CD4-positive, alpha-beta memory T cell (primary cell): Measurements from ENCODE around the gene HLF. TPM values are rescaled to one million over a fixed set of nuclear protein-coding genes. Genes with fewer than 3 reads are reported as not detected.

ENCODE experiments used
- CTCF ChIA-PET: fragments of 350-600 bp; sonication (Branson Sonifier 250); formaldehyde crosslinking; loops from one replicate; lab custom pipeline; 2021; ENCODE audit warnings: inconsistent platforms; ENCODE audit not compliant: partially characterized antibody; lab: Charles Lee
- POLR2A ChIA-PET: fragments of 350-600 bp; sonication (Branson Sonifier 250); formaldehyde crosslinking; loops from one replicate; lab custom pipeline; 2021; ENCODE audit not compliant: partially characterized antibody; lab: Charles Lee
- DNase-seq, 5 donors: peaks; one replicate each; pipeline versions ENCODE4 v3.0.0 to v3.0.0-alpha.2; 2020 to 2022; ENCODE audit warnings: mixed read lengths in 1 of 5
- H3K27ac ChIP-seq: one replicate; pipeline ENCODE4 v1.7.0; 2013; ENCODE audit warnings: low read depth, low read length
- H3K27me3 ChIP-seq: 2 replicates; pipeline ENCODE4 v1.7.0; 2013; ENCODE audit warnings: mild to moderate bottlenecking, low read length, moderate library complexity; ENCODE audit not compliant: insufficient read depth
- H3K36me3 ChIP-seq: 2 replicates; pipeline ENCODE4 v1.7.0; 2013; ENCODE audit warnings: mild to moderate bottlenecking, low read length, moderate library complexity; ENCODE audit not compliant: insufficient read depth
- H3K4me1 ChIP-seq: 2 replicates; pipeline ENCODE4 v1.7.0; 2013; ENCODE audit warnings: mild to moderate bottlenecking, low read length, moderate library complexity; ENCODE audit not compliant: insufficient read depth
- H3K4me3 ChIP-seq, 2 donors: one replicate each; pipeline ENCODE4 v1.7.0; 2013; ENCODE audit warnings: low read length in 2 of 2, mild to moderate bottlenecking in 1 of 2
- H3K9me3 ChIP-seq, 2 donors: one replicate each; pipeline ENCODE4 v1.7.0; 2013; ENCODE audit warnings: low read length in 2 of 2, control low read depth in 1 of 2; ENCODE audit not compliant: control insufficient read depth in 1 of 2
- H3K27ac Mint-ChIP-seq, 7 donors: one replicate each; pipeline ENCODE4 v1.8.0; 2020 to 2021; ENCODE audit warnings: mixed read lengths in 7 of 7, mild to moderate bottlenecking in 6 of 7, inconsistent platforms in 3 of 7, moderate library complexity in 3 of 7
- H3K27me3 Mint-ChIP-seq, 2 donors: one replicate each; pipeline ENCODE4 v1.8.0; 2020 to 2021; ENCODE audit warnings: mixed read lengths in 2 of 2
- H3K36me3 Mint-ChIP-seq, 2 donors: one replicate each; pipeline ENCODE4 v1.8.0; 2020 to 2021; ENCODE audit warnings: mixed read lengths in 2 of 2, inconsistent platforms in 1 of 2, mild to moderate bottlenecking in 1 of 2
- H3K4me1 Mint-ChIP-seq, 4 donors: one replicate each; pipeline ENCODE4 v1.8.0; 2020 to 2021; ENCODE audit warnings: mixed read lengths in 4 of 4, mild to moderate bottlenecking in 1 of 4
- H3K4me3 Mint-ChIP-seq, 8 donors: one replicate each; pipeline ENCODE4 v1.8.0; 2020 to 2021; ENCODE audit warnings: mixed read lengths in 8 of 8, mild to moderate bottlenecking in 7 of 8, moderate library complexity in 6 of 8, inconsistent platforms in 3 of 8
- H3K9me3 Mint-ChIP-seq, 8 donors: one replicate each; pipeline ENCODE4 v1.8.0; 2020 to 2021; ENCODE audit warnings: mixed read lengths in 8 of 8, mild to moderate bottlenecking in 5 of 8, inconsistent platforms in 3 of 8, moderate library complexity in 1 of 8
- intact Hi-C: fragments of 100-400 bp; cut with micrococcal nuclease; formaldehyde crosslinking; loops from one replicate; pipeline ENCODE4 v1.15.1; 2023
- polyA plus RNA-seq, 2 donors: library from polyadenylated mRNA; unstranded; fragments of 300-500 nt; fragmentation: Illumina TruSeq; gene quantifications; one replicate each; pipeline ENCODE4 v1.2.3, GENCODE V29; 2021
- total RNA-seq, 2 experiments: library from RNA; stranded (reverse); gene quantifications; one replicate each; pipeline ENCODE4 v1.2.3, GENCODE V29; 2021

The HLF gene
- total and polyA plus RNA-seq, 4 experiments from 2014 or later = 3.2 to 3.9 (median 3.6) TPM

- Mint-ChIP-seq H3K36me3 (no peaks in the 10 kb centered on the region), H3K27me3 (peaks cover 16 to 29% of the 10 kb centered on the region in 2 donors), H3K4me3 (no peak overlapping the region), H3K9me3 (no peaks in the 10 kb centered on the region), H3K4me1 (no peaks in the 10 kb centered on the region), H3K27ac (no peak overlapping the region)
- intact Hi-C loops = no loop called here
- no peaks in the 10 kb centered on the region for H3K4me1 ChIP-seq
- no peaks in the 10 kb centered on the region for H3K36me3 ChIP-seq
- ChIA-PET POLR2A (interaction anchor here (1.5 kb wide), 1 partner anchor 16 kb away, joined by 3 read pairs; no protein-coding TSS in a partner anchor), CTCF (no interaction called here)
- DNase-seq = no peak
- H3K27me3 ChIP-seq = no peaks in the 10 kb centered on the region
- H3K4me3 ChIP-seq = no peak overlapping the region
- no peak overlapping the region for H3K27ac ChIP-seq
- no peaks in the 10 kb centered on the region for H3K9me3 ChIP-seq
Measured at GRCh38 chr17:55248077-55248476, 16.7 kb upstream of the HLF start.

GRCh38 chr17:55249861-55250260 lies 14.9 kb upstream of the HLF start:
- Mint-ChIP-seq H3K4me1 (no peaks in the 10 kb centered on the region), H3K4me3 (no peak overlapping the region), H3K27me3 (peaks cover 11 to 17% of the 10 kb centered on the region in 2 donors), H3K9me3 (no peaks in the 10 kb centered on the region), H3K27ac (no peak overlapping the region), H3K36me3 (no peaks in the 10 kb centered on the region)
- DNase-seq = no peak
- ChIA-PET POLR2A (no interaction called here), CTCF (interaction anchor here (1.6 kb wide), 1 partner anchor 12 kb away, joined by 6 read pairs; no protein-coding TSS in a partner anchor)
- no peaks in the 10 kb centered on the region for H3K36me3 ChIP-seq
- H3K4me1 ChIP-seq = no peaks in the 10 kb centered on the region
- no peak overlapping the region for H3K4me3 ChIP-seq
- intact Hi-C loops = no loop called here
- no peaks in the 10 kb centered on the region for H3K9me3 ChIP-seq
- no peaks in the 10 kb centered on the region for H3K27me3 ChIP-seq
- no peak overlapping the region for H3K27ac ChIP-seq

GRCh38 chr17:55254375-55254774 lies 10.4 kb upstream of the HLF start:
- H3K36me3 ChIP-seq = no peaks in the 10 kb centered on the region
- no peaks in the 10 kb centered on the region for H3K4me1 Mint-ChIP-seq
- POLR2A ChIA-PET = no interaction called here
- no peak overlapping the region for H3K27ac ChIP-seq
- CTCF ChIA-PET = interaction anchor here (1.3 kb wide), 1 partner anchor 261 kb away, joined by 4 read pairs; no protein-coding TSS in a partner anchor
- H3K4me1 ChIP-seq = no peaks in the 10 kb centered on the region
- intact Hi-C loops = no loop called here
- H3K9me3 Mint-ChIP-seq = no peaks in the 10 kb centered on the region
- H3K27me3 ChIP-seq = no peaks in the 10 kb centered on the region
- H3K4me3 Mint-ChIP-seq = no peak overlapping the region
- H3K36me3 Mint-ChIP-seq = no peaks in the 10 kb centered on the region
- H3K9me3 ChIP-seq = no peaks in the 10 kb centered on the region
- H3K27ac Mint-ChIP-seq = no peak overlapping the region
- no peak overlapping the region for H3K4me3 ChIP-seq
- no peak for DNase-seq
- H3K27me3 Mint-ChIP-seq = peaks cover 9 to 23% of the 10 kb centered on the region in 2 donors

GRCh38 chr17:55258578-55259135 lies 6.1 kb upstream of the HLF start:
- H3K27me3 ChIP-seq = peaks cover 4% of the 10 kb centered on the region
- Mint-ChIP-seq H3K27me3 (peaks cover 11 to 20% of the 10 kb centered on the region in 2 donors), H3K27ac (no peak overlapping the region), H3K9me3 (peaks cover 0 to 8% (median 1%) of the 10 kb centered on the region in 8 donors), H3K36me3 (no peaks in the 10 kb centered on the region), H3K4me1 (peaks cover 4 to 5% (median 5%) of the 10 kb centered on the region in 4 donors), H3K4me3 (no peak overlapping the region)
- no peaks in the 10 kb centered on the region for H3K36me3 ChIP-seq
- no peaks in the 10 kb centered on the region for H3K9me3 ChIP-seq
- H3K27ac ChIP-seq = no peak overlapping the region
- CTCF ChIA-PET = interaction anchor here (1.4 to 1.6 kb wide), 2 partner anchors 19 to 266 kb away, joined by 3 to 7 read pairs; no protein-coding TSS in a partner anchor
- DNase-seq = no peak
- no peak overlapping the region for H3K4me3 ChIP-seq
- POLR2A ChIA-PET = no interaction called here
- intact Hi-C loops = no loop called here
- peaks cover 5% of the 10 kb centered on the region for H3K4me1 ChIP-seq

- Histone ChIP-seq H3K4me3 (no peak overlapping the region), H3K27me3 (peaks cover 4% of the 10 kb centered on the region), H3K4me1 (peaks cover 14% of the 10 kb centered on the region), H3K9me3 (no peaks in the 10 kb centered on the region), H3K27ac (no peak overlapping the region), H3K36me3 (no peaks in the 10 kb centered on the region)
- H3K4me3 Mint-ChIP-seq = no peak overlapping the region
- ChIA-PET CTCF (no interaction called here), POLR2A (no interaction called here)
- no peak for DNase-seq
- no peaks in the 10 kb centered on the region for H3K36me3 Mint-ChIP-seq
- peaks cover 12 to 24% of the 10 kb centered on the region in 2 donors for H3K27me3 Mint-ChIP-seq
- intact Hi-C loops = loop anchor here (10.0 kb wide), 1 partner anchor 205 kb away; no protein-coding TSS in a partner anchor
- H3K9me3 Mint-ChIP-seq = peaks cover 0 to 8% (median 1%) of the 10 kb centered on the region in 8 donors
- peaks cover 13 to 15% (median 14%) of the 10 kb centered on the region in 4 donors for H3K4me1 Mint-ChIP-seq
- no peak overlapping the region for H3K27ac Mint-ChIP-seq
Measured at GRCh38 chr17:55259684-55260111, 5.1 kb upstream of the HLF start.

GRCh38 chr17:55261311-55261710 lies 3.4 kb upstream of the HLF start:
- Mint-ChIP-seq H3K9me3 (peaks cover 0 to 8% (median 1%) of the 10 kb centered on the region in 8 donors), H3K27me3 (peaks cover 12 to 24% of the 10 kb centered on the region in 2 donors), H3K4me3 (peak overlapping the region in 1 of 8 donors; percentile 25), H3K36me3 (no peaks in the 10 kb centered on the region), H3K27ac (no peak overlapping the region), H3K4me1 (peaks cover 14 to 24% (median 18%) of the 10 kb centered on the region in 4 donors)
- H3K36me3 ChIP-seq = no peaks in the 10 kb centered on the region
- no peak overlapping the region for H3K4me3 ChIP-seq
- H3K9me3 ChIP-seq = no peaks in the 10 kb centered on the region
- POLR2A ChIA-PET = interaction anchor here (1.5 kb wide), 1 partner anchor 23 kb away, joined by 4 read pairs; no protein-coding TSS in a partner anchor
- peaks cover 4% of the 10 kb centered on the region for H3K27me3 ChIP-seq
- intact Hi-C loops = loop anchor here (10.0 kb wide), 1 partner anchor 207 kb away; no protein-coding TSS in a partner anchor
- CTCF ChIA-PET = no interaction called here
- no peak overlapping the region for H3K27ac ChIP-seq
- DNase-seq = no peak
- H3K4me1 ChIP-seq = peaks cover 17% of the 10 kb centered on the region

- H3K4me3 Mint-ChIP-seq = peak overlapping the region; percentile 84 to 95 (median 88)
- peaks cover 0 to 8% (median 1%) of the 10 kb centered on the region in 8 donors for H3K9me3 Mint-ChIP-seq
- no peak overlapping the region for H3K27ac ChIP-seq
- H3K4me1 ChIP-seq = peaks cover 23% of the 10 kb centered on the region
- no peaks in the 10 kb centered on the region for H3K36me3 ChIP-seq
- intact Hi-C loops = loop anchor here (1.0 to 10.0 kb wide), 4 partner anchors 25 to 295 kb away; partner anchors contain the start of genes COX11 and STXBP4
- peak overlapping the region; percentile 45 to 58 for H3K4me3 ChIP-seq
- DNase-seq = peak; percentile 11 to 45 (median 25)
- ChIA-PET CTCF (interaction anchor here (0.8 to 6.9 kb wide), 4 partner anchors 7 to 209 kb away, joined by 3 to 109 read pairs (median 6); no protein-coding TSS in a partner anchor), POLR2A (interaction anchor here (0.9 to 4.6 kb wide), 12 partner anchors 8 to 191 kb away, joined by 3 to 119 read pairs (median 4); no protein-coding TSS in a partner anchor)
- H3K27me3 ChIP-seq = peaks cover 4% of the 10 kb centered on the region
- H3K27ac Mint-ChIP-seq = peak overlapping the region; percentile 32 to 89 (median 84)
- peaks cover 12 to 14% of the 10 kb centered on the region in 2 donors for H3K27me3 Mint-ChIP-seq
- no peaks in the 10 kb centered on the region for H3K9me3 ChIP-seq
- no peaks in the 10 kb centered on the region for H3K36me3 Mint-ChIP-seq
- H3K4me1 Mint-ChIP-seq = peaks cover 22 to 44% (median 26%) of the 10 kb centered on the region in 4 donors
Measured at GRCh38 chr17:55263569-55264277, 1.0 kb upstream of the HLF start.
